ENCODE results near the gene TMEM94. TPM values are rescaled to one million over a fixed set of nuclear protein-coding genes. Genes with fewer than 3 reads are reported as not detected.
A peak's percentile ranks its signal among the peaks of the same experiment; 100 is the strongest.

The TMEM94 gene
- total and polyA plus RNA-seq, 2 experiments from 2014 or later: 43.5 to 53.5 TPM

GRCh38 chr17:75456039-75456416 lies 407 bp upstream of the TMEM94 start:
- no peaks in the 10 kb centered on the region for H3K9me3 ChIP-seq (ENCODE audit: low read depth)
- peak overlapping the region; percentile 77 for H3K4me2 ChIP-seq
- H3K27ac ChIP-seq: peak overlapping the region; percentile 95
- peak overlapping the region; percentile 12 for H3K4me3 ChIP-seq
- no peaks in the 10 kb centered on the region for H3K36me3 ChIP-seq (replicated peaks; ENCODE audit: insufficient read depth, low read depth)
- H3K9me2 ChIP-seq (replicated peaks; ENCODE audit: insufficient read depth): no peaks in the 10 kb centered on the region
- TF ChIP-seq, protein P1, sequence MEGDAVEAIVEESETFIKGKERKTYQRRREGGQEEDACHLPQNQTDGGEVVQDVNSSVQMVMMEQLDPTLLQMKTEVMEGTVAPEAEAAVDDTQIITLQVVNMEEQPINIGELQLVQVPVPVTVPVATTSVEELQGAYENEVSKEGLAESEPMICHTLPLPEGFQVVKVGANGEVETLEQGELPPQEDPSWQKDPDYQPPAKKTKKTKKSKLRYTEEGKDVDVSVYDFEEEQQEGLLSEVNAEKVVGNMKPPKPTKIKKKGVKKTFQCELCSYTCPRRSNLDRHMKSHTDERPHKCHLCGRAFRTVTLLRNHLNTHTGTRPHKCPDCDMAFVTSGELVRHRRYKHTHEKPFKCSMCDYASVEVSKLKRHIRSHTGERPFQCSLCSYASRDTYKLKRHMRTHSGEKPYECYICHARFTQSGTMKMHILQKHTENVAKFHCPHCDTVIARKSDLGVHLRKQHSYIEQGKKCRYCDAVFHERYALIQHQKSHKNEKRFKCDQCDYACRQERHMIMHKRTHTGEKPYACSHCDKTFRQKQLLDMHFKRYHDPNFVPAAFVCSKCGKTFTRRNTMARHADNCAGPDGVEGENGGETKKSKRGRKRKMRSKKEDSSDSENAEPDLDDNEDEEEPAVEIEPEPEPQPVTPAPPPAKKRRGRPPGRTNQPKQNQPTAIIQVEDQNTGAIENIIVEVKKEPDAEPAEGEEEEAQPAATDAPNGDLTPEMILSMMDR (IDR thresholded peaks at IDR 0.05; ENCODE audit: poor library complexity): no peak
- no peak for TF ChIP-seq EZH2phosphoT487 (IDR thresholded peaks at IDR 0.05; ENCODE audit: low read depth, severe bottlenecking, unreplicated experiment)
- TF ChIP-seq EZH2 (IDR thresholded peaks at IDR 0.05; ENCODE audit: borderline replicate concordance): no peak
- DNase-seq (ENCODE audit: low spot score): no peak
- H3K79me2 ChIP-seq: peaks cover 24% of the 10 kb centered on the region
- H4K20me1 ChIP-seq (ENCODE audit: insufficient read depth, poor library complexity, severe bottlenecking): no peaks in the 10 kb centered on the region
- H3K27me3 ChIP-seq: no peaks in the 10 kb centered on the region
- 4% methylated on average over 13 of the region's 13 CpGs for WGBS (ENCODE audit: low lambda C conversion rate, missing lambda C conversion rate)
- peak overlapping the region; percentile 61 for H2AFZ ChIP-seq
- H3K4me1 ChIP-seq (ENCODE audit: insufficient read depth): peaks cover 18% of the 10 kb centered on the region

- no peaks in the 10 kb centered on the region for H3K9me3 ChIP-seq (ENCODE audit: low read depth)
- peak overlapping the region; percentile 95 for H3K27ac ChIP-seq
- H3K36me3 ChIP-seq (replicated peaks; ENCODE audit: insufficient read depth, low read depth): no peaks in the 10 kb centered on the region
- peak overlapping the region; percentile 62 for H3K4me3 ChIP-seq
- no peaks in the 10 kb centered on the region for H4K20me1 ChIP-seq (ENCODE audit: insufficient read depth, poor library complexity, severe bottlenecking)
- DNase-seq (ENCODE audit: low spot score): peak; percentile 71
- H3K27me3 ChIP-seq: no peaks in the 10 kb centered on the region
- no peaks in the 10 kb centered on the region for H3K9me2 ChIP-seq (replicated peaks; ENCODE audit: insufficient read depth)
- TF ChIP-seq EZH2 (IDR thresholded peaks at IDR 0.05; ENCODE audit: borderline replicate concordance) (no peak), EZH2phosphoT487 (IDR thresholded peaks at IDR 0.05; ENCODE audit: low read depth, severe bottlenecking, unreplicated experiment) (no peak)
- TF ChIP-seq, protein P1 (IDR thresholded peaks at IDR 0.05; ENCODE audit: poor library complexity): no peak
- peaks cover 34% of the 10 kb centered on the region for H3K79me2 ChIP-seq
- H3K4me2 ChIP-seq: peak overlapping the region; percentile 87
- H2AFZ ChIP-seq: peak overlapping the region; percentile 82
- H3K4me1 ChIP-seq (ENCODE audit: insufficient read depth): peaks cover 18% of the 10 kb centered on the region
- WGBS (ENCODE audit: low lambda C conversion rate, missing lambda C conversion rate): 1% methylated on average over 35 of the region's 38 CpGs
Observed at GRCh38 chr17:75457047-75457654, 716 bp downstream of the TMEM94 start.

DNA sequence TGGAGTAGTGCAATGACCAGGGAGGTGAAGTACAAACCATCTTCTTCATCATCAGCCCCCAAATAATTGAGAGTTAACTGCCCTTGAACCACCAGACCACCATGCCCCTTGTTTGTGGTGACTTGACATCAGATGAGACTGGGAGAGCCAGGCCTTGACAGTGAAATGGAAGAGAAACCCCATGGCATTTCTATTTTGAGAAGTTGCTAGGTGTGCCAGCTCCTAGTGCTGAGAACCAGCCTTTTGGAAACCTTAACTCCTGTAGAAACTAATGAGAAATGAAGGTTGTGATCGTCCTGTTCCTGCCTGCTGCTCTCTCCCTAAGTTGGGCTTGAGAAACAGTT lies 2.8 kb downstream of the TMEM94 start:
- no peak overlapping the region for H2AFZ ChIP-seq
- no peak for DNase-seq (ENCODE audit: low spot score)
- H3K79me2 ChIP-seq: peaks cover 52% of the 10 kb centered on the region
- TF ChIP-seq EZH2phosphoT487 (IDR thresholded peaks at IDR 0.05; ENCODE audit: low read depth, severe bottlenecking, unreplicated experiment) (no peak), EZH2 (IDR thresholded peaks at IDR 0.05; ENCODE audit: borderline replicate concordance) (no peak)
- TF ChIP-seq, protein P1 (IDR thresholded peaks at IDR 0.05; ENCODE audit: poor library complexity): no peak
- no peaks in the 10 kb centered on the region for H3K36me3 ChIP-seq (replicated peaks; ENCODE audit: insufficient read depth, low read depth)
- no peaks in the 10 kb centered on the region for H3K9me2 ChIP-seq (replicated peaks; ENCODE audit: insufficient read depth)
- peak overlapping the region; percentile 29 for H3K4me2 ChIP-seq
- peaks cover 18% of the 10 kb centered on the region for H3K4me1 ChIP-seq (ENCODE audit: insufficient read depth)
- 53% methylated on average over 1 of the region's 1 CpG for WGBS (ENCODE audit: low lambda C conversion rate, missing lambda C conversion rate)
- H3K9me3 ChIP-seq (ENCODE audit: low read depth): no peaks in the 10 kb centered on the region
- peak overlapping the region; percentile 95 for H3K27ac ChIP-seq
- H3K4me3 ChIP-seq: no peak overlapping the region
- no peaks in the 10 kb centered on the region for H4K20me1 ChIP-seq (ENCODE audit: insufficient read depth, poor library complexity, severe bottlenecking)
- H3K27me3 ChIP-seq: no peaks in the 10 kb centered on the region

All from hepatocyte (in vitro differentiated cells).